Measurements from ENCODE around the gene FGF14.

The FGF14 gene

GRCh38 chr13:101755228-101755887 lies 646.5 kb downstream of the FGF14 start:
- peaks cover 0 to 3% (median 0%) of the 10 kb centered on the region in 4 experiments for H3K4me1 ChIP-seq (ENCODE audit: control extremely low read depth in 1 of 4, control insufficient read depth in 4 of 4, insufficient read depth in 4 of 4, low read length in 3 of 4)
- CTCF ChIA-PET, result no interaction called here
- H3K4me3 ChIP-seq (ENCODE audit: control insufficient read depth in 1 of 7, extremely low read depth in 1 of 7, insufficient read depth in 4 of 7, low read depth in 2 of 7, low read length in 6 of 7), result no peak overlapping the region
- no peak overlapping the region for H3K27ac ChIP-seq (ENCODE audit: insufficient read depth in 1 of 2, low read depth in 1 of 2, low read length in 2 of 2, poor library complexity in 1 of 2, severe bottlenecking in 2 of 2)
- 96% methylated on average over 3 of the region's 6 CpGs for WGBS (ENCODE audit: insufficient coverage)
- no peaks in the 10 kb centered on the region for H3K9me3 ChIP-seq (ENCODE audit: control extremely low read depth in 1 of 5, control insufficient read depth in 4 of 5, insufficient read depth in 2 of 5, low read depth in 1 of 5, low read length in 4 of 5)
- no peak for DNase-seq
- POLR2A ChIA-PET, result no interaction called here
- peaks cover 0 to 8% (median 3%) of the 10 kb centered on the region in 5 experiments for H3K27me3 ChIP-seq (replicated peaks in 2 of 5; ENCODE audit: control insufficient read depth in 4 of 5, insufficient read depth in 5 of 5, low read length in 4 of 5)
- H3K36me3 ChIP-seq (ENCODE audit: control insufficient read depth in 4 of 4, insufficient read depth in 4 of 4, low read length in 3 of 4), result no peaks in the 10 kb centered on the region

- H3K9me3 ChIP-seq (ENCODE audit: control extremely low read depth in 1 of 5, control insufficient read depth in 4 of 5, insufficient read depth in 2 of 5, low read depth in 1 of 5, low read length in 4 of 5), result no peaks in the 10 kb centered on the region
- H3K36me3 ChIP-seq (ENCODE audit: control insufficient read depth in 4 of 4, insufficient read depth in 4 of 4, low read length in 3 of 4), result no peaks in the 10 kb centered on the region
- no peak overlapping the region for H3K27ac ChIP-seq (ENCODE audit: insufficient read depth in 1 of 2, low read depth in 1 of 2, low read length in 2 of 2, poor library complexity in 1 of 2, severe bottlenecking in 2 of 2)
- H3K4me1 ChIP-seq (ENCODE audit: control extremely low read depth in 1 of 4, control insufficient read depth in 4 of 4, insufficient read depth in 4 of 4, low read length in 3 of 4), result peaks cover 0 to 3% (median 0%) of the 10 kb centered on the region in 4 experiments
- H3K4me3 ChIP-seq (ENCODE audit: control insufficient read depth in 1 of 7, extremely low read depth in 1 of 7, insufficient read depth in 4 of 7, low read depth in 2 of 7, low read length in 6 of 7), result no peak overlapping the region
- POLR2A ChIA-PET, result no interaction called here
- WGBS (ENCODE audit: insufficient coverage), result 100% methylated on average over 1 of the region's 3 CpGs
- peaks cover 0 to 3% (median 0%) of the 10 kb centered on the region in 5 experiments for H3K27me3 ChIP-seq (replicated peaks in 2 of 5; ENCODE audit: control insufficient read depth in 4 of 5, insufficient read depth in 5 of 5, low read length in 4 of 5)
- no peak for DNase-seq
- CTCF ChIA-PET, result no interaction called here
Measured at GRCh38 chr13:101752432-101752831, 649.4 kb downstream of the FGF14 start.

GRCh38 chr13:101751488-101751887 lies 650.4 kb downstream of the FGF14 start:
- no peak overlapping the region for H3K4me3 ChIP-seq (ENCODE audit: control insufficient read depth in 1 of 7, extremely low read depth in 1 of 7, insufficient read depth in 4 of 7, low read depth in 2 of 7, low read length in 6 of 7)
- DNase-seq, result peak in 2 of 3 donors; percentile 27 to 32
- H3K27ac ChIP-seq (ENCODE audit: insufficient read depth in 1 of 2, low read depth in 1 of 2, low read length in 2 of 2, poor library complexity in 1 of 2, severe bottlenecking in 2 of 2), result no peak overlapping the region
- H3K4me1 ChIP-seq (ENCODE audit: control extremely low read depth in 1 of 4, control insufficient read depth in 4 of 4, insufficient read depth in 4 of 4, low read length in 3 of 4), result peaks cover 0 to 3% (median 0%) of the 10 kb centered on the region in 4 experiments
- H3K9me3 ChIP-seq (ENCODE audit: control extremely low read depth in 1 of 5, control insufficient read depth in 4 of 5, insufficient read depth in 2 of 5, low read depth in 1 of 5, low read length in 4 of 5), result no peaks in the 10 kb centered on the region
- H3K27me3 ChIP-seq (replicated peaks in 2 of 5; ENCODE audit: control insufficient read depth in 4 of 5, insufficient read depth in 5 of 5, low read length in 4 of 5), result peaks cover 0 to 5% (median 0%) of the 10 kb centered on the region in 5 experiments
- no peaks in the 10 kb centered on the region for H3K36me3 ChIP-seq (ENCODE audit: control insufficient read depth in 4 of 4, insufficient read depth in 4 of 4, low read length in 3 of 4)
- WGBS (ENCODE audit: insufficient coverage), result 30% methylated on average over 2 of the region's 3 CpGs
- ChIA-PET POLR2A (no interaction called here), CTCF (no interaction called here)

- WGBS (ENCODE audit: insufficient coverage), result no CpG with 5 or more reads among the region's 1 CpG
- POLR2A ChIA-PET, result no interaction called here
Measured at GRCh38 chr13:101749584-101749983, 652.3 kb downstream of the FGF14 start.

GRCh38 chr13:101747039-101747438 lies 654.8 kb downstream of the FGF14 start:
- WGBS (ENCODE audit: insufficient coverage), result no CpG with 5 or more reads among the region's 1 CpG
- DNase-seq, result no peak
- no peak overlapping the region for H3K4me3 ChIP-seq (ENCODE audit: control insufficient read depth in 1 of 7, extremely low read depth in 1 of 7, insufficient read depth in 4 of 7, low read depth in 2 of 7, low read length in 6 of 7)
- CTCF ChIA-PET, result interaction anchor here (0.9 kb wide), 1 partner anchor 24 kb away, joined by 3 read pairs; no protein-coding TSS in a partner anchor
- POLR2A ChIA-PET, result no interaction called here
- H3K36me3 ChIP-seq (ENCODE audit: control insufficient read depth in 4 of 4, insufficient read depth in 4 of 4, low read length in 3 of 4), result no peaks in the 10 kb centered on the region
- H3K4me1 ChIP-seq (ENCODE audit: control extremely low read depth in 1 of 4, control insufficient read depth in 4 of 4, insufficient read depth in 4 of 4, low read length in 3 of 4), result peaks cover 0 to 3% (median 0%) of the 10 kb centered on the region in 4 experiments
- H3K27me3 ChIP-seq (replicated peaks in 2 of 5; ENCODE audit: control insufficient read depth in 4 of 5, insufficient read depth in 5 of 5, low read length in 4 of 5), result peaks cover 0 to 5% (median 0%) of the 10 kb centered on the region in 5 experiments
- H3K9me3 ChIP-seq (ENCODE audit: control extremely low read depth in 1 of 5, control insufficient read depth in 4 of 5, insufficient read depth in 2 of 5, low read depth in 1 of 5, low read length in 4 of 5), result no peaks in the 10 kb centered on the region
- H3K27ac ChIP-seq (ENCODE audit: insufficient read depth in 1 of 2, low read depth in 1 of 2, low read length in 2 of 2, poor library complexity in 1 of 2, severe bottlenecking in 2 of 2), result no peak overlapping the region

More at GRCh38 chr13:101749584-101749983, 652.3 kb downstream of the FGF14 start:
- CTCF ChIA-PET, result no interaction called here
- no peak for DNase-seq
- Histone ChIP-seq H3K4me3 (ENCODE audit: control insufficient read depth in 1 of 7, extremely low read depth in 1 of 7, insufficient read depth in 4 of 7, low read depth in 2 of 7, low read length in 6 of 7) (no peak overlapping the region), H3K27ac (ENCODE audit: insufficient read depth in 1 of 2, low read depth in 1 of 2, low read length in 2 of 2, poor library complexity in 1 of 2, severe bottlenecking in 2 of 2) (no peak overlapping the region), H3K27me3 (replicated peaks in 2 of 5; ENCODE audit: control insufficient read depth in 4 of 5, insufficient read depth in 5 of 5, low read length in 4 of 5) (peaks cover 0 to 5% (median 0%) of the 10 kb centered on the region in 5 experiments), H3K4me1 (ENCODE audit: control extremely low read depth in 1 of 4, control insufficient read depth in 4 of 4, insufficient read depth in 4 of 4, low read length in 3 of 4) (peaks cover 0 to 3% (median 0%) of the 10 kb centered on the region in 4 experiments), H3K36me3 (ENCODE audit: control insufficient read depth in 4 of 4, insufficient read depth in 4 of 4, low read length in 3 of 4) (no peaks in the 10 kb centered on the region), H3K9me3 (ENCODE audit: control extremely low read depth in 1 of 5, control insufficient read depth in 4 of 5, insufficient read depth in 2 of 5, low read depth in 1 of 5, low read length in 4 of 5) (no peaks in the 10 kb centered on the region)

- ChIA-PET CTCF (interaction anchor here (0.9 kb wide), 1 partner anchor 24 kb away, joined by 3 read pairs; no protein-coding TSS in a partner anchor), POLR2A (no interaction called here)
- Histone ChIP-seq H3K9me3 (ENCODE audit: control extremely low read depth in 1 of 5, control insufficient read depth in 4 of 5, insufficient read depth in 2 of 5, low read depth in 1 of 5, low read length in 4 of 5) (no peaks in the 10 kb centered on the region), H3K36me3 (ENCODE audit: control insufficient read depth in 4 of 4, insufficient read depth in 4 of 4, low read length in 3 of 4) (no peaks in the 10 kb centered on the region), H3K4me3 (ENCODE audit: control insufficient read depth in 1 of 7, extremely low read depth in 1 of 7, insufficient read depth in 4 of 7, low read depth in 2 of 7, low read length in 6 of 7) (no peak overlapping the region), H3K27me3 (replicated peaks in 2 of 5; ENCODE audit: control insufficient read depth in 4 of 5, insufficient read depth in 5 of 5, low read length in 4 of 5) (peaks cover 0 to 5% (median 0%) of the 10 kb centered on the region in 5 experiments), H3K4me1 (ENCODE audit: control extremely low read depth in 1 of 4, control insufficient read depth in 4 of 4, insufficient read depth in 4 of 4, low read length in 3 of 4) (peaks cover 0 to 2% (median 0%) of the 10 kb centered on the region in 4 experiments), H3K27ac (ENCODE audit: insufficient read depth in 1 of 2, low read depth in 1 of 2, low read length in 2 of 2, poor library complexity in 1 of 2, severe bottlenecking in 2 of 2) (no peak overlapping the region)
- WGBS (ENCODE audit: insufficient coverage), result no CpG with 5 or more reads among the region's 2 CpGs
- DNase-seq, result no peak
Measured at GRCh38 chr13:101746513-101746912, 655.3 kb downstream of the FGF14 start.

GRCh38 chr13:101739382-101740178 lies 662.3 kb downstream of the FGF14 start:
- H3K27me3 ChIP-seq (replicated peaks in 2 of 5; ENCODE audit: control insufficient read depth in 4 of 5, insufficient read depth in 5 of 5, low read length in 4 of 5), result no peaks in the 10 kb centered on the region
- no peak for DNase-seq
- no peak overlapping the region for H3K27ac ChIP-seq (ENCODE audit: insufficient read depth in 1 of 2, low read depth in 1 of 2, low read length in 2 of 2, poor library complexity in 1 of 2, severe bottlenecking in 2 of 2)
- H3K9me3 ChIP-seq (ENCODE audit: control extremely low read depth in 1 of 5, control insufficient read depth in 4 of 5, insufficient read depth in 2 of 5, low read depth in 1 of 5, low read length in 4 of 5), result no peaks in the 10 kb centered on the region
- no peaks in the 10 kb centered on the region for H3K4me1 ChIP-seq (ENCODE audit: control extremely low read depth in 1 of 4, control insufficient read depth in 4 of 4, insufficient read depth in 4 of 4, low read length in 3 of 4)
- CTCF ChIA-PET, result no interaction called here
- WGBS (ENCODE audit: insufficient coverage), result 100% methylated on average over 7 of the region's 9 CpGs
- POLR2A ChIA-PET, result no interaction called here
- H3K4me3 ChIP-seq (ENCODE audit: control insufficient read depth in 1 of 7, extremely low read depth in 1 of 7, insufficient read depth in 4 of 7, low read depth in 2 of 7, low read length in 6 of 7), result no peak overlapping the region
- H3K36me3 ChIP-seq (ENCODE audit: control insufficient read depth in 4 of 4, insufficient read depth in 4 of 4, low read length in 3 of 4), result no peaks in the 10 kb centered on the region
